Measurements from ENCODE around the gene TMEM266.

The TMEM266 gene

DNA sequence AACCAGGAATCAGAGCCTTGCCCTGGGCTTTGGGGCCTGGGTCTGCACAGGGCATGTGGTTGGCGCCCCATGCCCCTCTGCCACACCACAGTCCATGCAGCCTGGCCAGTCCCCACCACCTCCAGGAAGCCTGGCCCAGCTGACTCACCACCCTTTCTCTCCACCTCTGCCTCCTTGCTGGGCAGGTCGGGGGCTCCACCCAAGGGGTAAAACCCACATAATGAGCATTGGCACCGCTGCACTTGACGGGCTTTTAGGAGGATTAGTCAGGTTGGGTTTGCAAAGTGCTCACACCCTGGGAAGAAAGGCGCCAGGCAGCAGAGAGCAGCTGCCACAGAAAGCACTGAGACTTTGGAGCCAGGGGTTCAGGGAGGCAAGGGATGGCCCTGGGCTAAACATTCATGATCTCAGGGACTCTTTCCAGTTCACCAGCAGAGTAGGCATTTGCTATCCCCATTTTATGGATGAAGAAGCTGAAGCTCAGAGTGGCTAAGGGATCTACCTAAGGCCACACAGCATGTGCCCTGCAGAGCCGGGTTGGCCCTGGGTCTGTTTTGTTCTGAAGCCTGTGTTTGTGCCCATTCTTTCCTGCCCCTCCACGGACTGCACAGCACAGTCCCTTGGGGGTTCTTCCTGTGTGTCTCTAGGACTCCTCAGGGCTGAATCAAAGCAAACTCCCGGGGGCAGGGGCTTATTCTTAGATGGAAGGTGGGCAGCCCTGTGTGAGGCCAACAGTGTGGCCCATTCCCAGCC is 138.1 kb downstream of the TMEM266 start:
- Histone ChIP-seq H3K36me3 (ENCODE audit: control insufficient read depth, insufficient read depth, low read length) (no peaks in the 10 kb centered on the region), H3K4me2 (ENCODE audit: low read length) (no peak overlapping the region), H3K27ac (no peak overlapping the region), H2AFZ (no peak overlapping the region), H3K27me3 (ENCODE audit: control insufficient read depth, insufficient read depth, low read length) (no peaks in the 10 kb centered on the region), H3K79me2 (no peaks in the 10 kb centered on the region), H3K4me1 (no peaks in the 10 kb centered on the region), H3K9ac (no peak overlapping the region), H3K9me3 (ENCODE audit: control insufficient read depth, low read length) (no peaks in the 10 kb centered on the region), H3K4me3 (ENCODE audit: low read depth, low read length) (no peak overlapping the region)
- TF ChIP-seq, protein P1, sequence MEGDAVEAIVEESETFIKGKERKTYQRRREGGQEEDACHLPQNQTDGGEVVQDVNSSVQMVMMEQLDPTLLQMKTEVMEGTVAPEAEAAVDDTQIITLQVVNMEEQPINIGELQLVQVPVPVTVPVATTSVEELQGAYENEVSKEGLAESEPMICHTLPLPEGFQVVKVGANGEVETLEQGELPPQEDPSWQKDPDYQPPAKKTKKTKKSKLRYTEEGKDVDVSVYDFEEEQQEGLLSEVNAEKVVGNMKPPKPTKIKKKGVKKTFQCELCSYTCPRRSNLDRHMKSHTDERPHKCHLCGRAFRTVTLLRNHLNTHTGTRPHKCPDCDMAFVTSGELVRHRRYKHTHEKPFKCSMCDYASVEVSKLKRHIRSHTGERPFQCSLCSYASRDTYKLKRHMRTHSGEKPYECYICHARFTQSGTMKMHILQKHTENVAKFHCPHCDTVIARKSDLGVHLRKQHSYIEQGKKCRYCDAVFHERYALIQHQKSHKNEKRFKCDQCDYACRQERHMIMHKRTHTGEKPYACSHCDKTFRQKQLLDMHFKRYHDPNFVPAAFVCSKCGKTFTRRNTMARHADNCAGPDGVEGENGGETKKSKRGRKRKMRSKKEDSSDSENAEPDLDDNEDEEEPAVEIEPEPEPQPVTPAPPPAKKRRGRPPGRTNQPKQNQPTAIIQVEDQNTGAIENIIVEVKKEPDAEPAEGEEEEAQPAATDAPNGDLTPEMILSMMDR (IDR thresholded peaks at IDR 0.05) = no peak

DNA sequence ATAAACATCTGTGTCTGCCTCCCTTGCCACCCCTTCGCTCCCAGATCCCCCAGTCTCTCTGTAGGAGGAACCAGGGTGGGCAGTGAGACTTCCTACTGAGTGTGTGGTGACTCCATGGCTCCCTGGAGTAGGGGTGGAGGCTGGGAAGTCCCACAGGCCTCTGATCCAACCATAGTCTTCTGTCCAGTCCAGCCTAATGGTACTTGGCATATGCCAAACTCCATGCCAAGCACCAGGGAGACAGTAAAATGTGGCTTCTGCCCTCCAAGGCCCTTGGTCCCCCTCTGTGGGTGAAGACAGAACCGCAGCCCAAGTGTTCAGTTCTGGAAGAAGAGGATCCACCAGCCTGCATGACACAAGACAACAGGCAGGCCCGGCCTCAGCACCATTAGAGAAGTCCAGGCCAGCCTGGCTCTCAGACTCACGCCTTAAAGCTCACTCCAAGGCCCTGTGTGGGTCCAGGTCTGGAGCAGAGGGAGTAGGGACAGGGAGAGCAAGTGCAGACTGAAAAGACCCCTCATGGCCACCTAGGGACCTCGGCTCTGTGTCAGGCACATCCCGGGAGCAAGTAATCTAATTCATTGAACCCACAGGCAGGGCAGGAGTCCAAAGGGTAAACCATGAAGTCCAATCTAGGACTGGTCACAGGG is 138.8 kb downstream of the TMEM266 start:
- no peak overlapping the region for H3K27ac ChIP-seq

DNA sequence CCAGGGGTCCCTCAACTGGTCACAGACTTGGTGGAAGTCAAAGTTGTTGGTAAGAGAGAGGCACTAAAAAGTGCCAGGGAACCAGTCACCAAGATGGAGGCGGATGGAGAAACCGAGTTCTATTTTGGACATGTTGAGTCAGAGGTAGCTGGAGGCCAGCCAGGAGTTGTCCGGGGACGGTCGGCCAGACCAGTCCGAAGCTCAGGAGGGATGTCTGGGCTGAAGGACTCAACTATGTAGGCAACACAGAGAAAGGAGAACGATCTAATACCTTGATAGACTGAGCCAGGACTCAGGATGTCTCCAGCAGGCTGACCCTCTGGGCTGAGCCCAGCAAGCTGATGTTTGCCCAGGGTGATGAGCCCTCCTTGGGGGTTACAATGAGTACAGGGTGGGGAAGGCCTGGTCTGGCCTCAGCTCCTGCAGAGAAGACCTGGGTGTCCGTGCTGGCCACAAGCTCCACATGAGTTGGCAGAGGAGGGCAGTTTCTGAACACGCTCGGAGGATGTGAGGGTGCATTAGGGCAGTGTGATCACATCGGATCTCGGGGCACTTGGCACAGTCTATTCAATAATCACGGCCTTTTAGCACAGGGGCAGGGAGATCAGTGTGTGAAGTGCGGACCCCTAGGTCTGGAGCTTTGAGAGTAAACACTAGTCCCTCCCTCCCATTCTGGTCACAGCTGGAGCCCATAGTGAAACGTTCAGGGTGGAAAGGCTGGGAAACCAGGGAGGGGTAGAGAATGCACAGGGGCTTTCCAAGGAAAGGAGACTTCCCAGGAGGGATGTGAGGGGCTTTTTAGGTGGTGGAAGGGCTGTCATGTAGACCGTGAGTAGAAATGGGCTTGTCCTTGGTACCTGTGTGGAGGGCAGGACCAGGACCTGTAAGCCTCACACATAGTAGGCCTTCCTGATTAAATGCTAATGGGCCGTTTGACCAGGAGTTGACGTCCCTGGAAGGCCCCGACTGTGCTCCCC is 139.6 kb downstream of the TMEM266 start:
- no peak overlapping the region for H2AFZ ChIP-seq
- H3K36me3 ChIP-seq (ENCODE audit: control insufficient read depth, insufficient read depth, low read length) = no peaks in the 10 kb centered on the region
- H3K9ac ChIP-seq = no peak overlapping the region
- TF ChIP-seq, protein P1 (IDR thresholded peaks at IDR 0.05) = no peak
- H3K27ac ChIP-seq = no peak overlapping the region
- H3K9me3 ChIP-seq (ENCODE audit: control insufficient read depth, low read length) = no peaks in the 10 kb centered on the region
- no peak overlapping the region for H3K4me2 ChIP-seq (ENCODE audit: low read length)
- no peaks in the 10 kb centered on the region for H3K27me3 ChIP-seq (ENCODE audit: control insufficient read depth, insufficient read depth, low read length)
- no peak overlapping the region for H3K4me3 ChIP-seq (ENCODE audit: low read depth, low read length)
- H3K79me2 ChIP-seq = no peaks in the 10 kb centered on the region
- H3K4me1 ChIP-seq = no peaks in the 10 kb centered on the region

More for the DNA sequence above, 138.8 kb downstream of the TMEM266 start:
- Histone ChIP-seq H3K79me2 (no peaks in the 10 kb centered on the region), H3K9me3 (ENCODE audit: control insufficient read depth, low read length) (no peaks in the 10 kb centered on the region), H3K9ac (no peak overlapping the region), H3K4me1 (no peaks in the 10 kb centered on the region), H2AFZ (no peak overlapping the region), H3K4me3 (ENCODE audit: low read depth, low read length) (no peak overlapping the region), H3K4me2 (ENCODE audit: low read length) (no peak overlapping the region), H3K27me3 (ENCODE audit: control insufficient read depth, insufficient read depth, low read length) (no peaks in the 10 kb centered on the region), H3K36me3 (ENCODE audit: control insufficient read depth, insufficient read depth, low read length) (no peaks in the 10 kb centered on the region)
- TF ChIP-seq, protein P1 (IDR thresholded peaks at IDR 0.05) = no peak

DNA sequence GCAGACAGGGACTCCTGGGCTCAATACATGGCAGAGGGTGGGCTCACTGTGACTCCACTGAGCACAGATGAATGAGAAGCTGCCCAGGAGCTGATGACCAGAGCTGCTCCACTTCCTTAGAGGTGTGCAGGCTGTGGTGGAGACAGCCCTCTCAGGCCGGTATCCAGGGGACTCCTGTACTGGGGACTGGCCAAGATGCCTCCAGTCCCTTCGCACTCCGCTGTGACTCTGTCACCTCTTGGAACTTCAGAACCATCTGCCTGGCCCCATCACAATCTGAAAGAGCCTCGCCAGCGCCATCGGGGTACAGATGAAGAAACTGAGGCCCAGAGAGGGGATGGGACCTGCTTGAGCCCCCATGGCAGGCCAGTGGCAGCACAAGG is 140.3 kb downstream of the TMEM266 start:
- Histone ChIP-seq H3K27ac (no peak overlapping the region), H3K9me3 (ENCODE audit: control insufficient read depth, low read length) (no peaks in the 10 kb centered on the region), H3K79me2 (no peaks in the 10 kb centered on the region), H3K9ac (no peak overlapping the region), H3K4me1 (no peaks in the 10 kb centered on the region), H3K27me3 (ENCODE audit: control insufficient read depth, insufficient read depth, low read length) (no peaks in the 10 kb centered on the region), H3K4me2 (ENCODE audit: low read length) (no peak overlapping the region), H2AFZ (no peak overlapping the region), H3K36me3 (ENCODE audit: control insufficient read depth, insufficient read depth, low read length) (no peaks in the 10 kb centered on the region), H3K4me3 (ENCODE audit: low read depth, low read length) (no peak overlapping the region)
- TF ChIP-seq, protein P1 (IDR thresholded peaks at IDR 0.05) = no peak
